AG04449 (cell line): ENCODE measurements around the gene MYL2.
"Not testable (repeated sequence)": the region's sequence is repeated elsewhere in the genome, so short reads cannot be mapped to it uniquely, and the experiment has no call there.

Experiments
- CTCF ChIA-PET: fragments of 350-600 bp; formaldehyde crosslinking; extraction: SDS; loops from one replicate; lab custom pipeline; 2021; ENCODE audit warnings: antibody characterized with exemption; lab: Yijun Ruan, JAX
- POLR2A ChIA-PET: fragments of 400-600, 350-600 bp; formaldehyde crosslinking; extraction: SDS; loops from one replicate; lab custom pipeline; 2020; ENCODE audit warnings: antibody characterized with exemption, inconsistent platforms; lab: Yijun Ruan, JAX
- DNase-seq: peaks from one replicate; pipeline ENCODE4 v3.0.0-alpha.2; 2010; ENCODE audit warnings: low read depth, low spot score
- H3K4me3 ChIP-seq: 2 replicates; pipeline ENCODE4 v1.5.1; 2011; ENCODE audit warnings: low read depth, mild to moderate bottlenecking, control low read depth, low read length
- CTCF ChIP-seq: IDR thresholded peaks from one replicate; pipeline ENCODE4 v1.5.1; 2011; ENCODE audit warnings: mild to moderate bottlenecking, moderate library complexity, low read length, control low read depth, inconsistent platforms; ENCODE audit not compliant: insufficient read depth; ENCODE audit errors: missing control alignments

The MYL2 gene

GRCh38 chr12:110920324-110920910, at the start of gene MYL2:
Gene MYL2, minus strand, starts transcription at chr12:110920579. Its CDS starts 50 bp downstream, at chr12:110920529.
- TF ChIP-seq CTCF: no peak
- DNase-seq: no peak
- ChIA-PET POLR2A (no interaction called here), CTCF (interaction anchor here (1.6 to 2.3 kb wide), 2 partner anchors 16 to 378 kb away, joined by 6 to 7 read pairs; no protein-coding TSS in a partner anchor)
- no peak within 1 kb of the TSS for H3K4me3 ChIP-seq

GRCh38 chr12:110966081-110966760, 45.8 kb upstream of the MYL2 start:
- CTCF ChIA-PET: no interaction called here
- DNase-seq: no peak
- POLR2A ChIA-PET: no interaction called here
- H3K4me3 ChIP-seq: no peak overlapping the region
- no peak for TF ChIP-seq CTCF

- POLR2A ChIA-PET: no interaction called here
These were observed 45.2 kb upstream of the MYL2 start for GRCh38 chr12:110965574-110965973.

GRCh38 chr12:110960795-110961194, 40.4 kb upstream of the MYL2 start:
- DNase-seq: no peak
- POLR2A ChIA-PET: no interaction called here
- TF ChIP-seq CTCF: no peak
- H3K4me3 ChIP-seq: no peak overlapping the region
- CTCF ChIA-PET: no interaction called here

More at GRCh38 chr12:110965574-110965973, 45.2 kb upstream of the MYL2 start:
- DNase-seq: no peak
- no peak overlapping the region for H3K4me3 ChIP-seq
- CTCF ChIA-PET: no interaction called here
- no peak for TF ChIP-seq CTCF

- TF ChIP-seq CTCF: no peak
- H3K4me3 ChIP-seq: no peak overlapping the region
- ChIA-PET POLR2A (no interaction called here), CTCF (interaction anchor here (0.6 kb wide), 1 partner anchor 20 kb away, joined by 3 read pairs; no protein-coding TSS in a partner anchor)
- DNase-seq: no peak
These were observed 37.3 kb upstream of the MYL2 start for GRCh38 chr12:110957652-110958051.

GRCh38 chr12:110957159-110957558, 36.8 kb upstream of the MYL2 start:
- no peak for DNase-seq
- ChIA-PET CTCF (interaction anchor here (0.6 kb wide), 1 partner anchor 19 kb away, joined by 3 read pairs; no protein-coding TSS in a partner anchor), POLR2A (no interaction called here)
- no peak overlapping the region for H3K4me3 ChIP-seq
- no peak for TF ChIP-seq CTCF

GRCh38 chr12:110950867-110951266, 30.5 kb upstream of the MYL2 start:
- H3K4me3 ChIP-seq, DNase-seq, POLR2A ChIA-PET, CTCF ChIA-PET: not testable (repeated sequence)

GRCh38 chr12:110950466-110950865, 30.1 kb upstream of the MYL2 start:
- CTCF ChIA-PET, POLR2A ChIA-PET, DNase-seq, H3K4me3 ChIP-seq: not testable (repeated sequence)
